ENCODE results near the gene CLRN2. TPM values are rescaled to one million over a fixed set of nuclear protein-coding genes. Genes with fewer than 3 reads are reported as not detected.

Gene CLRN2
- total RNA-seq, 1 donor from 2014 or later = not detected

DNA sequence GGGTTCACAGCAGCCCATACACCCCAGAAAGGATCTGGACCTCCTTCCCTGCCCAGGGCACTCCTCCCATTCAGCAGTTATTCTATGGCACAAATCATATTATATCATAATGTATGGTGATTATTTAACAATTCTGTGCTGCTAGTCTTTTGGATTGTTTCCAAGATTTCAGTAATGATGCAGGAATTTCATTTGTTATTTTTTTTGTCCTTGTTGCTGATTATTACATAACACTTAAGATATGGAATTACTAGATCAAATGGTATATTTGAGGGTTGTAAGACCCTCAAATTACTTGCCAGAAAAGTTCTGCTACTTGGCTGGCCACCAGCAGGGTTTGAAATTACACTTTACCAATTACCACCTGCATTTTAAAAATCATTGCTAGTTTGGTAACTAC, 39.5 kb upstream of the CLRN2 start:
- no peaks in the 10 kb centered on the region for H3K36me3 Mint-ChIP-seq
- Histone ChIP-seq H3K9ac (no peak overlapping the region), H3K79me2 (ENCODE audit: low read depth) (no peaks in the 10 kb centered on the region), H3K4me1 (peaks cover 3% of the 10 kb centered on the region), H3K4me3 (no peak overlapping the region), H3K27me3 (no peaks in the 10 kb centered on the region), H3K4me2 (no peak overlapping the region), H3K27ac (no peak overlapping the region), H4K20me1 (ENCODE audit: low read depth) (no peaks in the 10 kb centered on the region), H3K36me3 (no peaks in the 10 kb centered on the region), H3F3A (ENCODE audit: low read depth) (no peaks in the 10 kb centered on the region), H2AFZ (replicated peaks) (no peak overlapping the region), H3K9me3 (ENCODE audit: low read depth) (no peaks in the 10 kb centered on the region)
- peaks cover 11% of the 10 kb centered on the region for H3K4me1 Mint-ChIP-seq
- peaks cover 2% of the 10 kb centered on the region for H3K27me3 Mint-ChIP-seq (ENCODE audit: insufficient read depth, low read depth)
- H3K27ac Mint-ChIP-seq = no peak overlapping the region
- no peaks in the 10 kb centered on the region for H3K9me3 Mint-ChIP-seq
- no peak for DNase-seq (ENCODE audit: low spot score)
- H3K4me3 Mint-ChIP-seq = no peak overlapping the region
- TF ChIP-seq EZH2 (IDR thresholded peaks at IDR 0.05) (no peak), EZH2phosphoT487 (IDR thresholded peaks at IDR 0.05) (no peak)
- TF ChIP-seq, protein P1, sequence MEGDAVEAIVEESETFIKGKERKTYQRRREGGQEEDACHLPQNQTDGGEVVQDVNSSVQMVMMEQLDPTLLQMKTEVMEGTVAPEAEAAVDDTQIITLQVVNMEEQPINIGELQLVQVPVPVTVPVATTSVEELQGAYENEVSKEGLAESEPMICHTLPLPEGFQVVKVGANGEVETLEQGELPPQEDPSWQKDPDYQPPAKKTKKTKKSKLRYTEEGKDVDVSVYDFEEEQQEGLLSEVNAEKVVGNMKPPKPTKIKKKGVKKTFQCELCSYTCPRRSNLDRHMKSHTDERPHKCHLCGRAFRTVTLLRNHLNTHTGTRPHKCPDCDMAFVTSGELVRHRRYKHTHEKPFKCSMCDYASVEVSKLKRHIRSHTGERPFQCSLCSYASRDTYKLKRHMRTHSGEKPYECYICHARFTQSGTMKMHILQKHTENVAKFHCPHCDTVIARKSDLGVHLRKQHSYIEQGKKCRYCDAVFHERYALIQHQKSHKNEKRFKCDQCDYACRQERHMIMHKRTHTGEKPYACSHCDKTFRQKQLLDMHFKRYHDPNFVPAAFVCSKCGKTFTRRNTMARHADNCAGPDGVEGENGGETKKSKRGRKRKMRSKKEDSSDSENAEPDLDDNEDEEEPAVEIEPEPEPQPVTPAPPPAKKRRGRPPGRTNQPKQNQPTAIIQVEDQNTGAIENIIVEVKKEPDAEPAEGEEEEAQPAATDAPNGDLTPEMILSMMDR (IDR thresholded peaks at IDR 0.05) = no peak

DNA sequence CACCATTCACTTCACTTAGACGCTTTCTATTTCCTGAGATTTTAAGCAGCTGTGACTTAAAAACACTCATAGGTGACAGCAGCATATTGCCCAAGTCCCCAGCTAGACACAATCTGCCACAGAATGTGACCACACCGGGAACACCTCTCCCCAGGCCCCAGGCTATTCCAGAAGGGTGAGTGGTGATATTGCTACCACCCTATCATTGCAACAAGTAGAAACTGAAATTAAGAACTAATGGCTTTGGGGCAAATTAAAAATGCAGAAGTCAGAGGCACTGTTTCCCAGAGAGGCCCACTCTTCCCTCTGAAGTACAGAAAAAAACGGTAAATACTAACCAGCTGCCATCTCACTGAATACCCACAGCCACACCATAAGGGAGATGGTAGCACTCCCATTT, 38.1 kb upstream of the CLRN2 start:
- Histone ChIP-seq H3K4me2 (no peak overlapping the region), H4K20me1 (ENCODE audit: low read depth) (no peaks in the 10 kb centered on the region), H3K27ac (no peak overlapping the region), H3F3A (ENCODE audit: low read depth) (no peaks in the 10 kb centered on the region), H3K36me3 (no peaks in the 10 kb centered on the region), H3K27me3 (no peaks in the 10 kb centered on the region), H3K4me3 (no peak overlapping the region), H3K9me3 (ENCODE audit: low read depth) (no peaks in the 10 kb centered on the region), H3K79me2 (ENCODE audit: low read depth) (no peaks in the 10 kb centered on the region), H3K4me1 (peaks cover 3% of the 10 kb centered on the region), H3K9ac (no peak overlapping the region), H2AFZ (replicated peaks) (no peak overlapping the region)
- Mint-ChIP-seq H3K27me3 (ENCODE audit: insufficient read depth, low read depth) (peaks cover 2% of the 10 kb centered on the region), H3K4me3 (no peak overlapping the region), H3K27ac (no peak overlapping the region), H3K36me3 (no peaks in the 10 kb centered on the region), H3K9me3 (no peaks in the 10 kb centered on the region), H3K4me1 (peaks cover 11% of the 10 kb centered on the region)
- DNase-seq (ENCODE audit: low spot score) = no peak
- TF ChIP-seq, protein P1 (IDR thresholded peaks at IDR 0.05) = no peak
- TF ChIP-seq EZH2phosphoT487 (IDR thresholded peaks at IDR 0.05) (no peak), EZH2 (IDR thresholded peaks at IDR 0.05) (no peak)

DNA sequence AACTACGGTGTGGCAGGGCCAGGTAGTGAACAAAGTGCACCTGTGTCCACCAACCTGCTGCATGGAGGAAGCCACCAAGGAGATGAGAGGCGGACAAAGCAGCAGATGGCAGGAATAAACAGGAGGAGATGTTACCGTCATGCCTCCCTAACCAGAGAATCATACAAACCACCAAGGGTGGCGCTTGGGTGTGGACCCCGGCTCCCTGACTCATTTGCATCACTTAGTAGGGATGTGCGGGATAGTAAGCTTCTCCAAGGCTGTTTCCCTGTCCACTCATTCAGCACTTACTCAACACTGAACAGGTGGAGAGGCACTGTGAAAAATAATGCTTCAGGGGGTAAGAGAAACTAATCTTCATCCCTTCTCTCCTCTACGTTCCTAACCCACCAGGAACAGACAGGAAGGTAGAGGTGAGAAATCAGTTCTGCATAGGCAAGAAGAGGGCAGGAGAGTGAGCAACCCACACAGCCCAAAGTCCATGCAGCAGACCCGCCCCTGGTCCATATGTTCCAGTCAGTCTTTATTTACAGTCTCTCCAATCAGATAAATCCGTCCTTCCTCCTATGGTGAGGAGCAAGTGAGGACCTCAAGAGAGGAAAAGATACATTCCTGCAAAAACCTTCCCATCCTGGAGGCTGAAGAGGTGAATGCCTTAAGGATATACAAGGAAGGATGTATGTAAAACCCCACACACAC, 37.0 kb upstream of the CLRN2 start:
- H3K4me3 Mint-ChIP-seq = no peak overlapping the region
- peaks cover under 1% of the 10 kb centered on the region for H3K27me3 Mint-ChIP-seq (ENCODE audit: insufficient read depth, low read depth)
- H3K9me3 Mint-ChIP-seq = no peaks in the 10 kb centered on the region
- H3K79me2 ChIP-seq (ENCODE audit: low read depth) = no peaks in the 10 kb centered on the region
- H4K20me1 ChIP-seq (ENCODE audit: low read depth) = no peaks in the 10 kb centered on the region
- no peak overlapping the region for H3K27ac Mint-ChIP-seq
- H3K27ac ChIP-seq = no peak overlapping the region
- no peak overlapping the region for H3K4me2 ChIP-seq
- H3K36me3 Mint-ChIP-seq = no peaks in the 10 kb centered on the region
- H3K4me1 ChIP-seq = peaks cover 3% of the 10 kb centered on the region
- no peak overlapping the region for H3K9ac ChIP-seq
- no peaks in the 10 kb centered on the region for H3F3A ChIP-seq (ENCODE audit: low read depth)
- DNase-seq (ENCODE audit: low spot score) = no peak
- TF ChIP-seq, protein P1 (IDR thresholded peaks at IDR 0.05) = no peak
- no peak for TF ChIP-seq EZH2 (IDR thresholded peaks at IDR 0.05)
- TF ChIP-seq EZH2phosphoT487 (IDR thresholded peaks at IDR 0.05) = no peak
- H3K36me3 ChIP-seq = no peaks in the 10 kb centered on the region
- no peaks in the 10 kb centered on the region for H3K9me3 ChIP-seq (ENCODE audit: low read depth)
- peaks cover 11% of the 10 kb centered on the region for H3K4me1 Mint-ChIP-seq
- H3K27me3 ChIP-seq = no peaks in the 10 kb centered on the region
- H3K4me3 ChIP-seq = no peak overlapping the region
- H2AFZ ChIP-seq (replicated peaks) = no peak overlapping the region

Data from neural progenitor cell (in vitro differentiated cells).